Placental epithelial cell (primary cell): ENCODE results near the gene SEC62. TPM values are rescaled to one million over a fixed set of nuclear protein-coding genes. Genes with fewer than 3 reads are reported as not detected.

Experiments
- total RNA-seq: library from RNA; depleted of rRNA; stranded (reverse); fragments of >200 nt; gene quantifications from 2 replicates; pipeline ENCODE4 v1.2.3, GENCODE V29; 2012

Gene SEC62
- 18.8 and 22.3 TPM in 2 replicates for total RNA-seq

GRCh38 chr3:169966428-169966950 is at the start of gene SEC62:
SEC62 (plus strand) TSS chr3:169966807; CDS start chr3:169966823, 16 bp downstream.

GRCh38 chr3:170037463-170038433 is 71.1 kb downstream of the SEC62 start, which contains the start of gene GPR160:
GPR160 (plus strand) TSS chr3:170037995; CDS start chr3:170083973, 45,978 bp downstream.

Other genes starting within 250 kb of the SEC62 start
- gene TERC, start 201.7 kb upstream of the SEC62 start, total RNA-seq: 334 and 374 TPM in 2 replicates
- 6.2 and 7.1 TPM in 2 replicates for gene ACTRT3, start 197.2 kb upstream of the SEC62 start, total RNA-seq
- 19.6 and 23.9 TPM in 2 replicates for gene MYNN, start 193.4 kb upstream of the SEC62 start, total RNA-seq
- under 0.01 TPM in 1 of 2 replicates, not detected in the other for gene LRRIQ4, start 153.9 kb upstream of the SEC62 start, total RNA-seq
- 2.4 and 3.1 TPM in 2 replicates for gene LRRC34, start 153.9 kb upstream of the SEC62 start, total RNA-seq
- not detected in 2 replicates for gene LRRC31, start 96.9 kb upstream of the SEC62 start, total RNA-seq
- gene SAMD7, start 55.2 kb upstream of the SEC62 start, total RNA-seq: not detected in 2 replicates
- 0.11 TPM in 1 of 2 replicates, not detected in the other for gene GPR160, start 71.2 kb downstream of the SEC62 start, total RNA-seq
- 23.0 and 27.1 TPM in 2 replicates for gene PHC3, start 214.9 kb downstream of the SEC62 start, total RNA-seq